Retinal pigment epithelial cell (primary cell): ENCODE measurements around the gene NPW.

Source experiments
- DNase-seq: peaks from one replicate; pipeline ENCODE4 v3.0.0-alpha.2; 2010; ENCODE audit warnings: low read depth
- H3K4me3 ChIP-seq: 2 replicates; pipeline ENCODE4 v1.5.1; 2011; ENCODE audit warnings: mild to moderate bottlenecking, low read length, control low read depth, moderate library complexity
- CTCF ChIP-seq: conservative IDR thresholded peaks from 2 replicates; pipeline ENCODE4 v1.5.1; 2011; ENCODE audit warnings: low read depth, low read length, control low read depth, inconsistent platforms

Gene NPW

GRCh38 chr16:2016407-2016922 is 3.1 kb upstream of the NPW start:
- no peak for DNase-seq

DNA sequence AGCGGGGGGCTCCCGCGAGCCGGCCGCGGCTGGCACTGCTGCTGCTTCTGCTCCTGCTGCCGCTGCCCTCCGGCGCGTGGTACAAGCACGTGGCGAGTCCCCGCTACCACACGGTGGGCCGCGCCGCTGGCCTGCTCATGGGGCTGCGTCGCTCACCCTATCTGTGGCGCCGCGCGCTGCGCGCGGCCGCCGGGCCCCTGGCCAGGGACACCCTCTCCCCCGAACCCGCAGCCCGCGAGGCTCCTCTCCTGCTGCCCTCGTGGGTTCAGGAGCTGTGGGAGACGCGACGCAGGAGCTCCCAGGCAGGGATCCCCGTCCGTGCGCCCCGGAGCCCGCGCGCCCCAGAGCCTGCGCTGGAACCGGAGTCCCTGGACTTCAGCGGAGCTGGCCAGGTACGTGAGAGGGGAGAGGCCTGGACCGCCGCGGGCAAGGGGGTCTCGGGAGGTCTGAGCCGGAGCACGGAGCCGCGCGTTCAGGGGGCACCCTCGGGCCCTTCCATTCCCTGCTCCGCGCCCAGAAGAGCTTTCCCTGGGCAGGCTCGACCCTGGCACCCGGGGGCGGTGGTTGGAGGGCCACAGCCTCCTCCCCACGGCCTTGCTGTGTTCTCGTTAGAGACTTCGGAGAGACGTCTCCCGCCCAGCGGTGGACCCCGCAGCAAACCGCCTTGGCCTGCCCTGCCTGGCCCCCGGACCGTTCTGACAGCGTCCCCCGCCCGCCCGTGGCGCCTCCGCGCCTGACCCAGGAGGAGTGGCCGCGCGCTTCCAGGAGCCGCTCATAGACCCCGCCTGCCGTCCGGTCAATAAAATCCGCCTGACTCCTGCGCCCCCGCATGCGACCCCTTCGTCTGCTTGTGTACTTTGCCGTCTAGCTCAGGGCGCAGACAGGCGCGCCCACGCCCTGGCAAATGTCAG is 591 bp downstream of the NPW start:
- TF ChIP-seq CTCF = no peak
- no peak for DNase-seq
- H3K4me3 ChIP-seq = peak overlapping the region; percentile 20

More at GRCh38 chr16:2016407-2016922, 3.1 kb upstream of the NPW start:
- H3K4me3 ChIP-seq = no peak overlapping the region
- peak; percentile 59 for TF ChIP-seq CTCF

GRCh38 chr16:2022723-2023091 is 3.1 kb downstream of the NPW start:
- peak overlapping the region; percentile 32 for H3K4me3 ChIP-seq
- no peak for TF ChIP-seq CTCF
- DNase-seq = no peak

DNA sequence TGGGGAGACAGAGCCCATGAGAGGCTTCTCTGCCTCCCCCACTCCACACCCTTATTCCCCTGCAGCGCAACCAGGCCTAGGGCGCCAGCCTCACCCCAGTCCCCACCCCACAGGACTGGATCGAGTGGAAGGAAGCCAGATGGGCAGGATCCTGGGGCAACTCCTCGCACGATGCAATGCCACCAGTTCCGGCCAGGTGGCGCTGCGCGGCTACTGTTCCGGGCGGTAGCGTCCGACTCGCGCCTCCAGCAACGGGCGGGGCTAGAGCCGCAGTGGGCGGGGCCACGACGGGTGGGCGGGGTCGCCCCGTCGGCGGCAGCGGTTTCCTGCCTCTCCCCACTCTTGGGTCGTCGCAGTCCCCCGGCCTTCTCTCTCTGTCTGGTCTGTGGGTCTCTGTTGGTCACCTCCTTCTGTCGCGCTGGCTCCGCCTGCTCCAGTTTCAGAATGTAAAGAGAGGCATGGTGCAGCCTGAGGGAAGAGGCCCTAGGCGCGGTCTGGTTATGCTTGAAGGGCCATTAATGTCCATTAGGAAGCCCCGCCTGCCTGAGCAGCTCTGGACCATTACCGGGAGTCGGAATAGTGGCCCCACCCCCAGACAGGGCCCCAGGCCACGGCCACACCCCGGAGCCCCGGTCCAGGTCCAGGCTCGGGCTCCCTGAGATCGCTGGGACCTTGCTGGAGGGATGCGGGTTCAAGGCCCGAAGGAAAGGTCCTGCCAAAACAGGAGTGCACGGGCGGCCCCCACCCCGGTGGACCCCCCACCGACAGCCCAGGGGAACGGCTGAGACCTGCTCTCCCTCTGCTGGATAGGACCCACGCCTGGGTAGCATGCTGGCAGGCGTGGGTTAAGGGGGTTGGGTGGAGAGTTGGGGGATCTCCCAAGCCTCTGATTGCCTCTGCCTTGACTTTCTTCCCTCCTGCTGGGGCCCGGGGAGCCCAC is 3.8 kb downstream of the NPW start:
- H3K4me3 ChIP-seq = peak overlapping the region; percentile 32
- TF ChIP-seq CTCF = peak; percentile 91
- no peak for DNase-seq

DNA sequence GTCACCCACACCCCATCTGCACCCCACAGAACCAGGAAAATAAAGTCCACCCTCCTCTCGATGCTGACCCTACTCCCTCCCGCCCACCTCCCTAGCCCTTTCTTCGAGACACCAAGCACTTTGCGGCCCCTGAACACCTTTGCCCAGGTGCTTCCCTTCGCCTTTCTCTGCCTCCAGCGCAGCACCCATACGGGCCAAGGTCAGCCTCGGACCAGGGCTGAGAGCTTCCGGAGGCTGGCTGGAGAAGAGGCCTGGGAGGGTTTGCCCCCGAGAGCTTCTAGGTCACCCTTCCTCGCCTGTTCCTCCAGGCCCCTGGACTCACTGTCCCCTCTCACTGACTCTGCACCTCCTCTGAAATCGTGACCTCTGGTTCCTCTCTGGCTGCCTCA is 4.4 kb downstream of the NPW start:
- DNase-seq = no peak
- TF ChIP-seq CTCF = no peak
- H3K4me3 ChIP-seq = no peak overlapping the region

DNA sequence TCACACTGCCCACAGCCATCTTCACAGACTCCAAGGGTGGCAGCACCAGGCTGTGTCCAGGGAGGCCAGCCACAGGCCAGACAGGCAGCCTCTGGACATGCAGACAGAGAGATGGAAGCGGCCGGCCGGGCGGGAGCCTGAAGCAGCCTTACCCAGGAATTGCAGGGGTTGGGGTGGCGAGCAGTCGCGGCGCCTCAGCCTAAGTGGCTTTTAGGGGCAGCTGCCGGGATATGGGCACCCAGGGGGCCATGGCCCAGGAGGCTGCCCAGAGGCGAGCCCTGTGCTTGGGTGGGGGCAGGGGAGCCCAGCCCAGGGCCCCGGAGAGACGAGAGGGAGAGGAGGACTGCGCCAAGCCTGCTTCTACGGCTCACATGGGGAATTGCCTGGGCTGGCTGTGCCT is 5.7 kb downstream of the NPW start:
- H3K4me3 ChIP-seq = no peak overlapping the region
- no peak for TF ChIP-seq CTCF
- DNase-seq = no peak
